Activated T-cell treated with anti-CD3 and anti-CD28 coated beads, Interleukin-2, amount 50 U/mL, for 72 hours (primary cell): ENCODE data around the gene PRKN. TPM values are rescaled to one million over a fixed set of nuclear protein-coding genes. Genes with fewer than 3 reads are reported as not detected.

Experiments
- ATAC-seq, 2 donors: fragments of 150-1000 bp; cut with Tn5 transposase; replicated peaks in 1 of 2; 2 replicates each; pipeline ENCODE4 v1.10.0; 2021; ENCODE audit warnings: moderate library complexity in 2 of 2, mild to moderate bottlenecking in 1 of 2
- DNase-seq, 2 donors: peaks; one replicate each; pipeline ENCODE4 v3.0.0; 2021 to 2022; ENCODE audit warnings: mixed read lengths in 1 of 2
- H3K27ac Mint-ChIP-seq: one replicate; pipeline ENCODE4 v1.8.0; 2022; ENCODE audit warnings: mild to moderate bottlenecking, moderate library complexity, mixed read lengths
- H3K27me3 Mint-ChIP-seq: one replicate; pipeline ENCODE4 v1.8.0; 2022; ENCODE audit warnings: low read depth, mixed read lengths
- H3K36me3 Mint-ChIP-seq, 2 donors: one replicate each; pipeline ENCODE4 v1.8.0; 2022; ENCODE audit warnings: mixed read lengths in 2 of 2, mild to moderate bottlenecking in 1 of 2; ENCODE audit not compliant: insufficient read depth in 2 of 2
- H3K4me1 Mint-ChIP-seq: one replicate; pipeline ENCODE4 v1.8.0; 2022; ENCODE audit warnings: low read depth, mixed read lengths
- H3K4me3 Mint-ChIP-seq, 2 donors: one replicate each; pipeline ENCODE4 v1.8.0; 2022; ENCODE audit warnings: mild to moderate bottlenecking in 2 of 2, mixed read lengths in 2 of 2, moderate library complexity in 2 of 2
- H3K9me3 Mint-ChIP-seq, 2 donors: one replicate each; pipeline ENCODE4 v1.8.0; 2022; ENCODE audit warnings: mixed read lengths in 2 of 2
- total RNA-seq, 2 donors: library from RNA; stranded (reverse); gene quantifications; one replicate each; pipeline ENCODE4 v1.2.3, GENCODE V29; 2022

The PRKN gene
- total RNA-seq, 2 donors from 2014 or later, result 2.5 to 2.8 TPM

DNA sequence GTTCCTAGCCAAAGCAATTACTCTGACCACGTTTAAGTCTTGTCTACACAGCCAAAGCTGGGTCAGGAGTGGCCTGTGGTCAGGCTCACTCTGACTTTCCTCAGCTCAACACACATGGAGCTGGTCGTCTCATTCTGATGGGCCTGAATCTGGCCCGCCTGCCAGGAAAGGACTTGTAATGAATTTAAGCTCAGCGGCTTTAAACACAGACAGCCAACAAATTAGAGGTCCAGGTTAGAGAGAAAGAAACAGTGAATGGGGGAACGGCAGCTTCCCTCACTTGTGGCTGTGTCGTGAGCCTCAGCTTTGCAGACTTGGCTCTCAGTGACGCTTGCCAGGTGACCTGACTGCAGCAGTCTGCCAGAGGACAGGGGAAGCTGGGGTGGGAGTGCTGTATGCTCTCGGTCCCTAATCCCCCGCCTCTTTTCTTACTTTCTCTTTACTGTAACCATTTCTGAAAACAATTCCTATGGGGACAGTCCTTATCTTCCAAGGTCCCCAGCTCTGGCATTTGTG, 1331.8 kb downstream of the PRKN start:
- Mint-ChIP-seq H3K4me1 (no peaks in the 10 kb centered on the region), H3K4me3 (no peak overlapping the region), H3K36me3 (no peaks in the 10 kb centered on the region), H3K9me3 (no peaks in the 10 kb centered on the region), H3K27me3 (peaks cover 27% of the 10 kb centered on the region), H3K27ac (no peak overlapping the region)
- no peak for ATAC-seq
- DNase-seq, result no peak

DNA sequence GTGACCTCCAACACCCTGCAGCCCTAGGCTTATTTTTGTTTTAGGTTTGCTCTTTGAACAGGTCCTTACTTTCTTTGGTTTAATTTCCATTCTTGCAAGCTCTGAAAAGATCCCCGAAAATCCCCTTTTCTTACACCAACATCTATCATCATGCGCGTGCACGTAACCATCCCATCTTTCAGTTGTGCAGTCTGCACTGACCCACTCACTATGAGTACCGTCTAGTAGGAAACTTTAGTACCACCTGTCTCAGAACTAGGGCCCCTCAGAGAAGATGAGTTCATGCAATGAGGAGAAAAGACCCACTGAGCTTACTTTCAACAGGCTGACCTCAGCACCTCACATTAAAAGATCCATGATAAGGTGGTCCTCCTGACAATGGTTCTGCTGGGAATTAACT, 1333.1 kb downstream of the PRKN start:
- no peaks in the 10 kb centered on the region for H3K9me3 Mint-ChIP-seq
- DNase-seq (peak in 1 of 2 donors; percentile 16), ATAC-seq (peak; percentile 54 to 59)
- no peak overlapping the region for H3K27ac Mint-ChIP-seq
- peaks cover 27% of the 10 kb centered on the region for H3K27me3 Mint-ChIP-seq
- H3K4me3 Mint-ChIP-seq, result no peak overlapping the region
- H3K4me1 Mint-ChIP-seq, result no peaks in the 10 kb centered on the region
- no peaks in the 10 kb centered on the region for H3K36me3 Mint-ChIP-seq

DNA sequence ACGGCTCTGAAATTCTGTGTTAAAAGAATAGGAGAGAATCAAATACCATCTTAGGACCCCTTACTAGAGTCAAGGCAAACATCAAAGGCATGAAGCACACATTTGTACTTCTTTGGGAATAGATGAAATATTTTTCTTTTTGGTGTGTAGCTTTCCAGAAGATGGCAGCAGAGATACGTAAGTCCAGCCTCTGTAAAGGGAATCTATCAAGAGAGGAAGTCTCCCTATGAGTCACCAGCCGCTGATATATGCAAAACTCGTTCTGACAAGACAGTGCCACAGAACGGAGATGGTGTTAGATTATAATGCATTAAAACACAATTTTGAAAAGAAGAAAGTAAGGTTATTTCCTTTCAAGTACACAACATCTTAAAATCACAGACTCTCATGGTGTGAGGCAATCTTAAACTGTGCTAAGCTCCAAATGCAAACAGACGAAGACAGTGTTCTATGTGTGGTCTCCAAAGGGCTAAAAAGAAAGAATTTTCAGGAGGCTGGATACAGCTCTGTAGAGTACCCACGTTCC, 1333.7 kb downstream of the PRKN start:
- H3K27me3 Mint-ChIP-seq, result peaks cover 24% of the 10 kb centered on the region
- H3K4me3 Mint-ChIP-seq, result no peak overlapping the region
- no peak overlapping the region for H3K27ac Mint-ChIP-seq
- no peaks in the 10 kb centered on the region for H3K9me3 Mint-ChIP-seq
- no peaks in the 10 kb centered on the region for H3K4me1 Mint-ChIP-seq
- peak; percentile 99 to 100 for ATAC-seq
- peak; percentile 66 to 76 for DNase-seq
- H3K36me3 Mint-ChIP-seq, result no peaks in the 10 kb centered on the region

DNA sequence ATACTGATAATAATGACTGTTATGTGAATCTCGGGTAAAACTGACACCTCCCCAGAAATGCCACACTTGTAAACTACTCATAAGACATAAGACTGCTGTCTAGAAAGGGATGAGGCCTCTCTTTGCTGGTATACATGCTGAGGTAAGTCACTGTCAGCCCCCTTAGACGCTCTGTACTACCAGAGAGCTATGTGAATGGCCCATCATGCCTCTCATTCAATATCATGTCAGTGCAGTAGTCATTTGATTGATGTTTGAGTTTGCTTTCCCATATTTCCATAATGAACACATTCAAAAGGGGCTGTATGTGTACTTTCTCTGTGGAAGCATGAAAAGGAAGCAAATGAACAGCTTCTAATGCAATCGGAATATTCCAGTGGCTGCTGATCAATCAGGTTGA, 1334.3 kb downstream of the PRKN start:
- peaks cover 18% of the 10 kb centered on the region for H3K27me3 Mint-ChIP-seq
- no peak overlapping the region for H3K27ac Mint-ChIP-seq
- no peak overlapping the region for H3K4me3 Mint-ChIP-seq
- H3K4me1 Mint-ChIP-seq, result no peaks in the 10 kb centered on the region
- ATAC-seq (no peak), DNase-seq (no peak)
- no peaks in the 10 kb centered on the region for H3K36me3 Mint-ChIP-seq
- H3K9me3 Mint-ChIP-seq, result no peaks in the 10 kb centered on the region

DNA sequence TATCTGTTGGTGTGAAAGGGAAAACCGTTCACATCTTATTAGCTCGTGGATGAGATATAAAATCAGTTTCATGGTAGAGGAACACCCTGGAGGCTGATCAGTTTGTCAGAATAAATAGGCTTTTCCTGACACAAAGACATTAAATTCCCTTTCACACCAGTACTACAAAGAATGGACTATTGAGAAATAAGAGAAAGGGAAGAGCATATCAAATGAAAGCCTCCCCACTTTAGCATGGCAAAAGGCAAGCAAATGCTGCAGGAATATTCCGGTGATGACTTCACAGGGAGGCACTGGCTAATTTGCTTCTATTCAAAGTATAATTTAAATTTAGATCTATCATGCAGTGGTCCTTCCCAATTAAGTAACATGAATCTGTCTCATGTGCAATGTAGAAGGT, 1337.8 kb downstream of the PRKN start:
- Mint-ChIP-seq H3K27ac (no peak overlapping the region), H3K4me3 (no peak overlapping the region), H3K9me3 (peaks cover 1 to 4% of the 10 kb centered on the region in 2 donors), H3K36me3 (no peaks in the 10 kb centered on the region), H3K4me1 (no peaks in the 10 kb centered on the region), H3K27me3 (no peaks in the 10 kb centered on the region)
- no peak for DNase-seq
- no peak for ATAC-seq

DNA sequence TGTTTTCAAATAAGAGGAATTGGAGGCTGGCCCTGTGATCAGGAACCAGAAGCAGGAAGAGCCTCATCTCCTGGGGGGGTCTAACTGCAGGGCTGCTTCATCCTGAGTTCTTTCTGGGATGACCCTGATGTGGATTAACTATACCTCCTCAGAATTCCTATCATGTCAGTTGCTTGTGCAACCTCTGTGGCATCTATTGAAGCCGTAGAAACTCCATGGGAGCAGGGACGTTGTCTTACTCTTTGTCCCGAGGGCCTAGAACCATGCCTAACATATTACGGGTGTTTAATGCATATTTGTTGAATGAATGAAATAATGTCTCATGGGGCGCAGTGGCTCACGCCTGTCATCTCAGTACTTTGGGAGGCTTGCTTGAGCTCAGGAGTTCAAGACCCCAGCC, 1343.6 kb downstream of the PRKN start:
- H3K36me3 Mint-ChIP-seq, result no peaks in the 10 kb centered on the region
- H3K27ac Mint-ChIP-seq, result no peak overlapping the region
- H3K9me3 Mint-ChIP-seq, result peaks cover 1 to 4% of the 10 kb centered on the region in 2 donors
- H3K4me3 Mint-ChIP-seq, result no peak overlapping the region
- ATAC-seq (no peak), DNase-seq (no peak)
- no peaks in the 10 kb centered on the region for H3K27me3 Mint-ChIP-seq
- H3K4me1 Mint-ChIP-seq, result no peaks in the 10 kb centered on the region

DNA sequence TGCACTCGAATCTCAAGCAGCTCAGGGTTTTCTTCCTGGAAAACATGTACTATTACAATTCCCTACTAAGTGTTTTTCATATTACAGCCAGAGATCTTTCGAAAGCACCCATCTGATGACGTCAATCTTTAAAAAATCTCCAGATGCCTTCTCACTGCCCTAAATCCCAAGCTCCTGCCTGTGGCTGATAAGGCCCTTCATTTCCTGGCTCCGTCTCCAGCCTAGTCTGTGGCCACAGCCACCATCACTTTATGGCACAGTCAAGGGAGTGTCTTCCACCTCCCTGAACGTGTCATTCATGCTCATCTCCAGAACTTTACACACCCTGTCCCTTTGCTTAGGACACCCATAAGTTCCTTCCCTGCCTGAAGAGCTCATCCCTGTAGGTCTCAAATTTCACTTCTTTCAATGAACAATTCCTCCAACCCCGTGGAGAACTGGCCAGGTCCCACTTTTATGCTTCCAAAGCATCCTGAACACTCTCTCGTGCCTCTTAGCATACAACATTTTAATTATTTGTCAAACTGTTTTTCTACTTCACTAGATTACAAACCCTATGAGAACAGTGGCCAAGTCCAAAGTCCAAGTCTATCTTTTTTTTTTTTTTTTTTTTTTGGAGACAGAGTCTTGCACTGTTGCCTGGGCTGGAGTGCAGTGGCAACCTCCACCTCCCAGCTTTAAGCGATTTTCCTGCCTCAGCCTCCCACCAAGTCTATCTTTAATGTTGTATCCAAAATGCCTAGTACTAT, 1347.6 kb downstream of the PRKN start:
- no peaks in the 10 kb centered on the region for H3K27me3 Mint-ChIP-seq
- no peaks in the 10 kb centered on the region for H3K9me3 Mint-ChIP-seq
- no peak overlapping the region for H3K4me3 Mint-ChIP-seq
- no peak overlapping the region for H3K27ac Mint-ChIP-seq
- no peaks in the 10 kb centered on the region for H3K36me3 Mint-ChIP-seq
- DNase-seq (no peak), ATAC-seq (no peak)
- no peaks in the 10 kb centered on the region for H3K4me1 Mint-ChIP-seq

DNA sequence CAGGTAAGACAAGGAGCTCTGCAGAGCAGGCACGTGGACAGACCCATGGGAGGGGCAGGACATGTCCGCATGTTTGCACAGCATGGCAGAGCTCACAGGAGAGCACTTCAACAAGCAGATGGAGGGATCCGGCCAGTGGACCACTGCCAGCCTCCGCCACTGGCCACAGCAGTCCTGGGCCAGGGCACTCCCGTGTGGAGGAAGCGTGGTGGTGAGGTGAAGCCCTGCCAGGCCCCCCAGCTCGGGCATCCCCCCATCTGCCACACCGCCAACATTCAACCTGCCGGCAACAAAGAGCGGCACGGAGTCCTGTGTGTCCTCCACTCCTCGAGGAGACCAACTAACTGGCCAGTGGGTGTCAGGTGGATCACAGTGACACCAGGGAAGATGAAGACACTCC, 1349.5 kb downstream of the PRKN start:
- ATAC-seq (no peak), DNase-seq (no peak)
- no peaks in the 10 kb centered on the region for H3K9me3 Mint-ChIP-seq
- no peaks in the 10 kb centered on the region for H3K4me1 Mint-ChIP-seq
- no peaks in the 10 kb centered on the region for H3K27me3 Mint-ChIP-seq
- no peak overlapping the region for H3K4me3 Mint-ChIP-seq
- no peaks in the 10 kb centered on the region for H3K36me3 Mint-ChIP-seq
- no peak overlapping the region for H3K27ac Mint-ChIP-seq

DNA sequence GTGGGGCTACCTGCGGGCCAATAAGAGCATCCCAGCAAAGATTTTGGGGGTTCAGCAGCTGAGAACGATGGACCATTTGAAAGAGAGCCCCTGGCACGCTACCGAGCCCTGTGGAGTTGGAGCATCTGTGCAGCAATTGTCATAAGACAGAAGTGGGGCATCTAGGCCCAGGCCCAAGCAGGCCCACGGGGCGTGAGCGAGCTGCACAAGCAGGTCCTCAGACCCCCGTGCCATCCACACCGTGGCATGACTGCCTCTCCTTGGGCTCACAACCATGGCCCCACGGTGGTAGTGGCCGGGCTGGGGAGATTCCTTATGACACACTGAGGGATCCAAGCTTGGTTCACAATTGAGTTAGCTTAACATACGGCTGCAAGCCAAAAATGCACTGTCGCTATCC, 1350.5 kb downstream of the PRKN start:
- Mint-ChIP-seq H3K4me3 (no peak overlapping the region), H3K36me3 (no peaks in the 10 kb centered on the region), H3K27ac (no peak overlapping the region), H3K9me3 (no peaks in the 10 kb centered on the region), H3K27me3 (no peaks in the 10 kb centered on the region), H3K4me1 (no peaks in the 10 kb centered on the region)
- ATAC-seq (no peak), DNase-seq (no peak)

DNA sequence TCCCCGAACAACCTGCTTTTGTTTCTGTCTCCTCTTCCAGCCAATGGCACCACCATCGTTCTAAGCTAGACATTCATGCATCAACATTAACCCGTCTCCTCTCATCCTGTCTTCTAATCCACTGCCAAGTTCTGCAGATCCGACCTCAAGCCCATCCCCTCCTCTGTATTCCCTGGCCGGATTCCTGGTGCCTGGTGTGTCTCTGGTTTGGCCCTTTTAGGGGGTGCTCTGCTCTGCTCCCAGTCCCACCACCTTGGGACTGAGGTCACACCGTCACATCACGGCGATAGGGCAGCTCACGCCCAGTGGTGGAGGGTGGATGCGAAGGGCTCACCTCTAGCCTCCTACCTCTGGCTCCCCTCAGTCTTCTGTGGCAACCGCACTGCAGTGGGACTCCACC, 1351.2 kb downstream of the PRKN start:
- no peaks in the 10 kb centered on the region for H3K9me3 Mint-ChIP-seq
- H3K27ac Mint-ChIP-seq, result no peak overlapping the region
- DNase-seq, result no peak
- no peaks in the 10 kb centered on the region for H3K4me1 Mint-ChIP-seq
- H3K27me3 Mint-ChIP-seq, result no peaks in the 10 kb centered on the region
- H3K36me3 Mint-ChIP-seq, result no peaks in the 10 kb centered on the region
- H3K4me3 Mint-ChIP-seq, result no peak overlapping the region
- no peak for ATAC-seq

DNA sequence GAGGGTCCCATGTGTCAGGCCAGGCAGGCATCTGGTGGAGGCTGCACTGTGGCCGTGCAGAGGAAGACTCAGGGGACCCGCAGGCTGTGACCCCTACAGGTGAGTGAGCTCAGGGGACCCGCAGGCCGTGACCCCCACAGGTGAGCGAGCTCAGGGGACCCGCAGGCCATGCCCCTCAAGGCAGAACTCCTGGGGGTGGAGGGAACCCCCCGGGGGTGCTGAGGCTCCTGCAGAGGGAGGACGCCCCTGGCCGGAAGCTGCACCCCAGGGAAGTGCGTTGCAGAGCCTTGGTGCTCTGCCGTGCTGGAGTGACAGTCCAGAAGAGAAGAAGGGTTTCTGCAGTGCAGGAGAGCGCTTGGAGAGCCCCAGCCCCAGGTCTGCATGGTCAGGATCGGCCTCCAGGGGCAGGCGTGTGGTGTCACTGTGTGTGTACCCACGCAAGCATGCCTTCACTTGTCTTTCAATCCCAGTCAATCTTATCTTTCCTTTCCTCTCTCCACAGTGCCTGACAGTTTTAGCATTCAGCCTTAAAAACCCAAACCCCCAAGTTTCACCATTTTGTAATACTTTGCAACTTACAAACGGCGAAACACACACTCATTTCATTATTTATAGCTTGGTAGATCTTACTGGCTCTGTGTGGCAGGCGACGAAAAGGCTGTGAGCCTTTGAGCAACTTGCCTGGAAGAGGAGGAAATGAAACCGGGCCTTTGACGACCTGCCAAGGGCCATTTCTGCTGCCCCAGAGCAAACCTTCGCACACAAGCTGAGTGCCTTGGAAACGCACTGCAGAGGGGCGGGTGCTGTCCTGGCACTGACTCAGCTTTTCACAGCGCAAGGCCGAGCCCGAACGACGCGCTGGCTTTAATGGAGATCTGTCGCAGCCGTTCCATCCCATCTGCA, 1352.3 kb downstream of the PRKN start:
- no peaks in the 10 kb centered on the region for H3K9me3 Mint-ChIP-seq
- no peak overlapping the region for H3K4me3 Mint-ChIP-seq
- H3K27ac Mint-ChIP-seq, result no peak overlapping the region
- no peaks in the 10 kb centered on the region for H3K36me3 Mint-ChIP-seq
- H3K4me1 Mint-ChIP-seq, result no peaks in the 10 kb centered on the region
- DNase-seq (no peak), ATAC-seq (no peak)
- no peaks in the 10 kb centered on the region for H3K27me3 Mint-ChIP-seq

DNA sequence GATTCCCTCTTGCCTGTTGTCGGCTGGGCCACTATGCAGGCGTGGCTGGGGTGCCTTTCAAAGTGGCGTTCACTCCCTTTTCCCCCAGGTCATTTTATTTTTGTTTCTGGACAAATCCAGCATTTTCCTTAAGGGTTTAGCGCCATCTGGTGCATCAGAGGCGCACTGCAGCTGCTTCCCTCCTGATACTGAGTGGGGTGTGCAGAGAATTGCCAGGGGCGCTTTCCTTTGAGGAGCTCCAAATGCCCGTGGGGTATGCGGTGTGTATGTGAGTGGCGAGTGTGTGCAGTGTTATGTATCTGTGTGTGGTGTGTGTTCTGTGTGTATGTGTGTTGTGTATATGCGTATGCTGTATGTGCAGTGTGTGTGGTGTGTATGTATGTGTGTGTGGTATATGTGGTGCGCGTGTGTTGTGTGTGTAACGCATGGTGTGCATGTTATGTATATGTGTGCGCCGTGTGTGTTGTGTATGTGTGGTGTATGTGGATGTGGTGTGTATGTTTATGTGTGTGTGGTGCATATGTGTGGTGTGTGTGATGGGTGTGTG, 1353.6 kb downstream of the PRKN start:
- no peaks in the 10 kb centered on the region for H3K9me3 Mint-ChIP-seq
- H3K27ac Mint-ChIP-seq, result no peak overlapping the region
- H3K36me3 Mint-ChIP-seq, result no peaks in the 10 kb centered on the region
- no peak overlapping the region for H3K4me3 Mint-ChIP-seq
- DNase-seq (peak; percentile 52 to 68), ATAC-seq (peak; percentile 47 to 55)
- no peaks in the 10 kb centered on the region for H3K27me3 Mint-ChIP-seq
- H3K4me1 Mint-ChIP-seq, result no peaks in the 10 kb centered on the region

DNA sequence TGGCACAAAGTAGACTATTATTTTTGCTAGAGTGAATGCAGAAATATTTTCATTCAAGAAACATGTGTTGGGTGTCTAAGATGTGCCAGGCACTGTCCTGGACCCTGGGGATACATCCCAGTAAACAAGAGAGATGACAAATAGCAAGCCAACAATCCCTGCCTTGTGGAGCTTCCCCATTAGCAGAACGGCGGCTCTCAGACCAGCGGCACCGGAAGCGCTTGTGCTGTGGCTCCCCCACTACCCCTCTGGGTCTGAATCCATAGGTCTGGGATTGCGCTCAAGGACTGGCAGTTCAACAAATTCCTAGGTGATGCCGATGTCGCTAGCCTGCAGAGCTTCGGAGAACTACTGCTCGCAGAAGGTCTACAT, 1355.2 kb downstream of the PRKN start:
- H3K27me3 Mint-ChIP-seq, result no peaks in the 10 kb centered on the region
- H3K9me3 Mint-ChIP-seq, result no peaks in the 10 kb centered on the region
- ATAC-seq (no peak), DNase-seq (no peak)
- no peak overlapping the region for H3K27ac Mint-ChIP-seq
- no peaks in the 10 kb centered on the region for H3K36me3 Mint-ChIP-seq
- H3K4me3 Mint-ChIP-seq, result no peak overlapping the region
- no peaks in the 10 kb centered on the region for H3K4me1 Mint-ChIP-seq
